GM23338 (cell line): Measurements from ENCODE around the gene PKNOX2. TPM values are rescaled to one million over a fixed set of nuclear protein-coding genes. Genes with fewer than 3 reads are reported as not detected.

ENCODE experiments used
- ATAC-seq: fragments of 200-7000 bp; cut with Tn5 transposase; 3 replicates; pipeline ENCODE4 v1.9.1; 2020
- DNase-seq: peaks from one replicate; pipeline ENCODE4 v3.0.0-alpha.2; 2015; ENCODE audit warnings: low spot score
- H2AFZ ChIP-seq: fragments of 200-600 bp; sonication (generic); 2 replicates; pipeline ENCODE4 v1.8.0; 2016; ENCODE audit warnings: antibody characterized with exemption, mild to moderate bottlenecking, moderate library complexity
- H3F3A ChIP-seq: fragments of 200-600 bp; sonication (generic); replicated peaks from 2 replicates; pipeline ENCODE4 v1.8.0; 2017; ENCODE audit warnings: antibody characterized with exemption, mixed run types, low read depth
- H3K27ac ChIP-seq: fragments of 200-600 bp; sonication (generic); 2 replicates; pipeline ENCODE4 v1.6.1; 2016; ENCODE audit warnings: low read depth
- H3K27me3 ChIP-seq: fragments of 200-600 bp; sonication (generic); 2 replicates; pipeline ENCODE4 v1.8.0; 2016; ENCODE audit warnings: mild to moderate bottlenecking, mixed run types, moderate library complexity; ENCODE audit not compliant: insufficient read depth
- H3K36me3 ChIP-seq: fragments of 200-600 bp; sonication (generic); 2 replicates; pipeline ENCODE4 v1.8.0; 2016; ENCODE audit warnings: mild to moderate bottlenecking; ENCODE audit not compliant: insufficient read depth
- H3K4me1 ChIP-seq: fragments of 200-600 bp; sonication (generic); 2 replicates; pipeline ENCODE4 v1.8.0; 2016; ENCODE audit warnings: mild to moderate bottlenecking, moderate library complexity; ENCODE audit not compliant: insufficient read depth
- H3K4me2 ChIP-seq: fragments of 200-600 bp; sonication (generic); 2 replicates; pipeline ENCODE4 v1.7.1; 2017; ENCODE audit warnings: mixed run types
- H3K4me3 ChIP-seq: fragments of 200-600 bp; sonication (generic); 2 replicates; pipeline ENCODE4 v1.6.1; 2016; ENCODE audit warnings: mixed run types
- H3K79me2 ChIP-seq: fragments of 200-600 bp; sonication (generic); replicated peaks from 2 replicates; pipeline ENCODE4 v1.8.0; 2017; ENCODE audit warnings: mild to moderate bottlenecking; ENCODE audit not compliant: insufficient read depth
- H3K9me2 ChIP-seq: fragments of 200-600 bp; sonication (generic); 2 replicates; pipeline ENCODE4 v1.8.0; 2017; ENCODE audit not compliant: insufficient read depth
- H4K20me1 ChIP-seq: fragments of 200-600 bp; sonication (generic); replicated peaks from 2 replicates; pipeline ENCODE4 v1.8.0; 2017; ENCODE audit warnings: mild to moderate bottlenecking; ENCODE audit not compliant: insufficient read depth
- H3K27ac Mint-ChIP-seq: 2 replicates; pipeline ENCODE4 v1.8.0; 2020; ENCODE audit warnings: inconsistent platforms, mild to moderate bottlenecking, moderate library complexity, mixed read lengths
- H3K27me3 Mint-ChIP-seq: 3 replicates; pipeline ENCODE4 v1.8.0; 2022; ENCODE audit warnings: low read depth, mild to moderate bottlenecking, moderate library complexity, mixed read lengths, inconsistent platforms; ENCODE audit not compliant: insufficient read depth, poor library complexity
- H3K36me3 Mint-ChIP-seq: 3 replicates; pipeline ENCODE4 v1.8.0; 2021; ENCODE audit warnings: low read depth, mild to moderate bottlenecking, inconsistent platforms, moderate library complexity, mixed read lengths
- H3K4me1 Mint-ChIP-seq: 3 replicates; pipeline ENCODE4 v1.8.0; 2020; ENCODE audit warnings: mild to moderate bottlenecking, inconsistent platforms, mixed read lengths
- H3K4me3 Mint-ChIP-seq: 3 replicates; pipeline ENCODE4 v1.8.0; 2021; ENCODE audit warnings: moderate library complexity, mild to moderate bottlenecking, inconsistent platforms, mixed read lengths
- H3K9me3 Mint-ChIP-seq: 3 replicates; pipeline ENCODE4 v1.8.0; 2020; ENCODE audit warnings: moderate library complexity, mild to moderate bottlenecking, inconsistent platforms, mixed read lengths
- CREB1 ChIP-seq: fragments of 250-450 bp; sonication (Bioruptor Pico); IDR thresholded peaks from 2 replicates; pipeline ENCODE4 v1.5.0; 2020; ENCODE audit warnings: low read depth, mild to moderate bottlenecking, moderate library complexity
- CTCF ChIP-seq, 2 experiments: fragments of 200-600 bp in 1 of 2; sonication (generic) in 1 of 2; conservative IDR thresholded peaks; 2 replicates each; pipeline versions ENCODE4 v1.5.1 to v1.6.1; 2016 to 2017; ENCODE audit warnings: antibody characterized with exemption in 2 of 2, low read depth in 2 of 2, mild to moderate bottlenecking in 2 of 2, moderate library complexity in 1 of 2
- ETS1 ChIP-seq: IDR thresholded peaks from 2 replicates; pipeline ENCODE4 v1.6.1; 2016; ENCODE audit warnings: antibody characterized with exemption
- EZH2 ChIP-seq: fragments of 200-600 bp; sonication (generic); IDR thresholded peaks from one replicate; pipeline ENCODE4 v1.8.0; 2017; ENCODE audit warnings: antibody characterized with exemption, mild to moderate bottlenecking, low read depth; ENCODE audit not compliant: unreplicated experiment
- EZH2phosphoT487 ChIP-seq: fragments of 200-600 bp; sonication (generic); IDR thresholded peaks from one replicate; pipeline ENCODE4 v1.8.1; 2018; ENCODE audit warnings: antibody characterized with exemption; ENCODE audit not compliant: unreplicated experiment
- JUNB ChIP-seq: IDR thresholded peaks from one replicate; pipeline ENCODE4 v1.6.1; 2016; ENCODE audit warnings: antibody characterized with exemption; ENCODE audit not compliant: unreplicated experiment
- NANOG ChIP-seq: IDR thresholded peaks from 2 replicates; pipeline ENCODE4 v1.6.1; 2016; ENCODE audit warnings: antibody characterized with exemption, borderline replicate concordance
- POLR2AphosphoS5 ChIP-seq: IDR thresholded peaks from 2 replicates; pipeline ENCODE4 v1.6.1; 2016; ENCODE audit warnings: antibody characterized with exemption, low read depth
- REST ChIP-seq: IDR thresholded peaks from one replicate; pipeline ENCODE4 v1.6.1; 2018; ENCODE audit warnings: antibody characterized with exemption; ENCODE audit not compliant: unreplicated experiment
- STAT1 ChIP-seq: IDR thresholded peaks from one replicate; pipeline ENCODE4 v1.6.1; 2016; ENCODE audit warnings: antibody characterized with exemption; ENCODE audit not compliant: unreplicated experiment
- ZNF114 ChIP-seq: fragments of 250-450 bp; sonication (Bioruptor Pico); IDR thresholded peaks from 2 replicates; pipeline ENCODE4 v1.5.0; 2020; ENCODE audit warnings: mild to moderate bottlenecking, moderate library complexity
- ZNF331 ChIP-seq: fragments of 250-450 bp; sonication (Bioruptor Pico); IDR thresholded peaks from 2 replicates; pipeline ENCODE4 v1.5.0; 2020; ENCODE audit warnings: low read depth, mild to moderate bottlenecking, moderate library complexity
- ZNF462 ChIP-seq: fragments of 250-450 bp; sonication (Bioruptor Pico); IDR thresholded peaks from 2 replicates; pipeline ENCODE4 v1.5.0; 2020; ENCODE audit warnings: mild to moderate bottlenecking, moderate library complexity
- polyA plus RNA-seq: library from polyadenylated mRNA; unstranded; fragments of >200 nt; fragmentation: Nextera tagmentation; extraction: Ambion mirVana; gene quantifications from 2 replicates; pipeline ENCODE4 v1.2.1, GENCODE V29; 2016
- total RNA-seq: library from RNA; depleted of rRNA; stranded (reverse); fragments of >200 nt; shearing (Covaris generic); gene quantifications from 2 replicates; pipeline ENCODE4 v1.2.3, GENCODE V29; 2014

The PKNOX2 gene
- total and polyA plus RNA-seq, 2 experiments from 2014 or later = 0.42 to 0.83 TPM

- Mint-ChIP-seq H3K9me3 (no peaks in the 10 kb centered on the region), H3K36me3 (no peaks in the 10 kb centered on the region), H3K27ac (no peak overlapping the region), H3K4me1 (peaks cover 39% of the 10 kb centered on the region), H3K4me3 (no peak overlapping the region), H3K27me3 (peaks cover 17% of the 10 kb centered on the region)
- no peak for ATAC-seq
- H3K27me3 ChIP-seq = peaks cover 9% of the 10 kb centered on the region; the same call in 1 of the 2 replicates
- H4K20me1 ChIP-seq = no peaks in the 10 kb centered on the region
- no peaks in the 10 kb centered on the region for H3F3A ChIP-seq
- H3K9me2 ChIP-seq = 0 out of 2 replicates have a peak, but pooled peaks cover 4% of the 10 kb centered on the region
- no peak overlapping the region for H3K27ac ChIP-seq
- H3K36me3 ChIP-seq = no peaks in the 10 kb centered on the region
- no peak overlapping the region for H2AFZ ChIP-seq
- no peak overlapping the region for H3K4me3 ChIP-seq
- TF ChIP-seq POLR2AphosphoS5 = no peak
- TF ChIP-seq STAT1 = no peak
- no peak for TF ChIP-seq NANOG
- TF ChIP-seq ETS1 = no peak
- TF ChIP-seq JUNB = no peak
- TF ChIP-seq ZNF462 (CRISPR knock-in tag) = no peak
- TF ChIP-seq ZNF114 (CRISPR knock-in tag) = no peak
- TF ChIP-seq CTCF (conservative IDR thresholded peaks at IDR 0.05; ENCODE audit: low read depth in 2 of 2) = no peak
- no peak for TF ChIP-seq ZNF331 (CRISPR knock-in tag)
- no peak for TF ChIP-seq REST
- TF ChIP-seq CREB1 (CRISPR knock-in tag) = no peak
- TF ChIP-seq EZH2phosphoT487 = no peak
- no peak for TF ChIP-seq EZH2
- peaks cover 22% of the 10 kb centered on the region for H3K4me1 ChIP-seq
- no peak overlapping the region for H3K4me2 ChIP-seq
- DNase-seq = no peak
- H3K79me2 ChIP-seq = no peaks in the 10 kb centered on the region
These were observed 43.4 kb downstream of the PKNOX2 start for GRCh38 chr11:125207866-125208425.
